ENCODE measurements around the gene CCDC152.

DNA sequence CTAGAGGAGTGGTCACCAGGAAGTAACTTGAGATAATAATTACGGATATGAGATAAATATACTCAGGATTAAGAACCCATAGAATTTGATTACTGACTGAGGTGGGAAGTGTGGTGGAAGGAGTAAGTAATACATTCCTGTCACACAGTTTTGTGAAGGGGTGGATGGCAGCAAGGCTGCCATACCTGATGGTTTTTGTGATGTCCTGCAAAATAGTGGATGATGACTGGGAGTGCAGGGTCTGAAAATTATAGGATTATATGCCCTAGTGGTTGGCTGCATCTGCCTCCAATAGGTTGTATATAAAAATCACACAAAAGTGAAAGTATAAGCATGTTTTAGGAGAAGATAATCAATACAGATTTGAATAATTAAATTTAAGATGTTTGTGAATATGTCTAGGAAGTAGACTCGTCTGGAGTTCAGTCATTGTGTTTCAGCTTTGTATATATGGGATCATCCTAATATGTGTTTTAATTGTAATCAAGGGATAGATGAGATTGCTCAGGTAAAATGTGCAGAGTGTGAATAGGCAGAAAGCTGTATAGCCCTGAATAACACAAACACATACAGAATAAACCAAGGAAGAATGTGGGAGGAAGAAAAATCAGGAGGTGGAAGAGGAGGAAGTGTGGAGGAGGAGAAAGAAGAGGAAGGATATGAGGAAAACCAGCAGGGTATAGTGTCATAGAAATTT, 49.5 kb downstream of the CCDC152 start:
- no peak for TF ChIP-seq CTCF (IDR thresholded peaks at IDR 0.05 in 4 of 5, conservative IDR thresholded peaks at IDR 0.05 in 1 of 5)
- TF ChIP-seq POLR2A (IDR thresholded peaks at IDR 0.05): no peak

Data from gastrocnemius medialis (tissue), 4 donors.